ENCODE measurements around the gene CHTF18. TPM values are rescaled to one million over a fixed set of nuclear protein-coding genes. Genes with fewer than 3 reads are reported as not detected.

CHTF18 gene
- total and polyA plus RNA-seq, 9 donors, result 0.32 to 25.5 (median 18.7) TPM

DNA sequence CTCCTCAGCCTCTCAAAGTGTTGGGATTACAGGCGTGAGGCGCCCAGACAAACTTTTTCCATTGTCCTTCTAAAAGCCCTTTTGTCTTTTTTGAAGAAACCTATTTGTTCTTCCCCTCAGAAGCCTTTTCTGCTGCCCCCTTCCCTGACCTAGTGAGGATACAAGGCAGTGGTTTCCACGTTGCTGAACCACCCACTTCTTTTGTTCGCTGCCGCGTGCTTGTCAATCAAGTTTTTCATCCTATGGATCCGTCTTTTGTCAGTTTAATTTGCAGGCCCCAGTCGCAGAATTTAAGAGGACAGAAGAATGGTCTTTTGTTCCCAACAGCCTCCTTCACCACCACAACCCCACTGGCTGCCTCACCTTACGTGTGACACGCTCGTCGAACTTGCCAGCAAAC is 32.3 kb downstream of the CHTF18 start:
- no peaks in the 10 kb centered on the region for H3K36me3 ChIP-seq
- no peaks in the 10 kb centered on the region for H3K9me3 ChIP-seq
- intact Hi-C loops (cut with DNase I), result no loop called here
- H3K27me3 ChIP-seq, result peaks cover 4% of the 10 kb centered on the region
- H3K4me1 ChIP-seq (ENCODE audit: insufficient read depth), result peaks cover 10% of the 10 kb centered on the region
- DNase-seq, result no peak
- TF ChIP-seq EP300 (IDR thresholded peaks at IDR 0.05) (no peak), POLR2A (IDR thresholded peaks at IDR 0.05) (no peak)
- TF ChIP-seq, protein P1, sequence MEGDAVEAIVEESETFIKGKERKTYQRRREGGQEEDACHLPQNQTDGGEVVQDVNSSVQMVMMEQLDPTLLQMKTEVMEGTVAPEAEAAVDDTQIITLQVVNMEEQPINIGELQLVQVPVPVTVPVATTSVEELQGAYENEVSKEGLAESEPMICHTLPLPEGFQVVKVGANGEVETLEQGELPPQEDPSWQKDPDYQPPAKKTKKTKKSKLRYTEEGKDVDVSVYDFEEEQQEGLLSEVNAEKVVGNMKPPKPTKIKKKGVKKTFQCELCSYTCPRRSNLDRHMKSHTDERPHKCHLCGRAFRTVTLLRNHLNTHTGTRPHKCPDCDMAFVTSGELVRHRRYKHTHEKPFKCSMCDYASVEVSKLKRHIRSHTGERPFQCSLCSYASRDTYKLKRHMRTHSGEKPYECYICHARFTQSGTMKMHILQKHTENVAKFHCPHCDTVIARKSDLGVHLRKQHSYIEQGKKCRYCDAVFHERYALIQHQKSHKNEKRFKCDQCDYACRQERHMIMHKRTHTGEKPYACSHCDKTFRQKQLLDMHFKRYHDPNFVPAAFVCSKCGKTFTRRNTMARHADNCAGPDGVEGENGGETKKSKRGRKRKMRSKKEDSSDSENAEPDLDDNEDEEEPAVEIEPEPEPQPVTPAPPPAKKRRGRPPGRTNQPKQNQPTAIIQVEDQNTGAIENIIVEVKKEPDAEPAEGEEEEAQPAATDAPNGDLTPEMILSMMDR (IDR thresholded peaks at IDR 0.05), result no peak
- 83 to 84% (median 83%) methylated on average over 12 of the region's 12 CpGs for WGBS, 3 donors
- H3K4me3 ChIP-seq, result no peak overlapping the region
- H3K27ac ChIP-seq, result no peak overlapping the region

DNA sequence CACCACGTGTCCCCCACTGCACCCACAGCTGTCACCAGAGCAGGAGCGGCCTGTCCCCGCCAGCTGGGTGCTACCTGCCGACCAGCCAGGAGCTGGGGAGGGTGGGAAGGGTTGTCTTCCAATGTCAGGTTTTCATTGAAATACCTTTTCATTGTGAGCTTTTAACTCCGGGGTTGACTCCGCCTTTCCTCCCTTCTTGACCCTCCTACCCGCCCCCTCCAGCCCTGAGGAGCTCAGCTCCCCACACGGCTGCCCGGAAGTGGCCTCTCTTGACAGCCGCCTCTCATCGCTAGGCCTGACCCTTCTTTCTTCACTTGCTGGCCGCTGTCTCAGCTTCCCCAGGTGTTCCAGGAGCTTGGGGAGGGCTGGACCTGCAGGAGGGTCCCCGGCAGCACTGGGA is 33.3 kb downstream of the CHTF18 start:
- WGBS, 3 donors, result 56 to 63% (median 59%) methylated on average over 13 of the region's 13 CpGs
- no peak for DNase-seq
- intact Hi-C loops (cut with DNase I), result no loop called here
- TF ChIP-seq, protein P1 (IDR thresholded peaks at IDR 0.05), result no peak
- TF ChIP-seq EP300 (IDR thresholded peaks at IDR 0.05) (no peak), POLR2A (IDR thresholded peaks at IDR 0.05) (no peak)
- Histone ChIP-seq H3K27ac (no peak overlapping the region), H3K4me3 (no peak overlapping the region), H3K4me1 (ENCODE audit: insufficient read depth) (peaks cover 10% of the 10 kb centered on the region), H3K27me3 (no peaks in the 10 kb centered on the region), H3K9me3 (no peaks in the 10 kb centered on the region), H3K36me3 (no peaks in the 10 kb centered on the region)

DNA sequence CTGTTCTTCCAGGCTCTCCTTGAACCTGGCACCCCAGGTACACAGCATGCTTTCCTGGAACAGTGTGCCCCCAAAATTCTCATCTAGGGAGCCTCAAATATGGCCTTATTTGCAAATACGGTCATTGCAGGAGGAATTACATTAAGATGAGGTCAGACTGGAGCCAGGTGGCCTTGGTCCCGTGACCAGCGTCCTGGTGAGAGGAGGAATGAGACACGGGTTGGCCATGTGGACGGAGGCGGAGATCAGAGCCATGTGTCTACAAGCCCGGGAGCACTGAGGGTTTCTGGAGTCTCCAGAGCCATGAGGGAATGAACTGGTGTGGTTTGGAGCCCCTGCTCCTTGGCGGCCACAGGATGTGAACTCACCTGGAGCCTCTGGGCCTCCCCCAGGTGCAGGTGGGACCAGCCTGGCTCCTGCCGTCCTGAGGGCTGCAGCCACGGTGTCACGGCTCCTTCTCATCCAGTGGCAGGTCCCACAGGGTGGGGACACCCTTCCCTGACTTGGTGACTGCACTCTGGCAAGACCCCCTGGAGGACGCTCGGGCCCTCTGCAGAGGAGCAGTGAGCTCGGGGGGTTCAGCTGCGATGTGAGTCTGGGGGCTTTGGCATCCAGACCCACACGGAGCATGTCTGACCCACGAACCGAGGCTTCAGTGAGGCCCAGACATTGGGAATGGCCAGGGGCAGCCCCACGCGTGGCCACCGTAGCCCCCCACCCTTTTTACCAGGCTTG is 33.9 kb downstream of the CHTF18 start:
- TF ChIP-seq EP300 (IDR thresholded peaks at IDR 0.05) (no peak), POLR2A (IDR thresholded peaks at IDR 0.05) (no peak)
- TF ChIP-seq, protein P1 (IDR thresholded peaks at IDR 0.05), result no peak
- DNase-seq, result no peak
- Histone ChIP-seq H3K27ac (no peak overlapping the region), H3K4me1 (ENCODE audit: insufficient read depth) (peaks cover 10% of the 10 kb centered on the region), H3K9me3 (no peaks in the 10 kb centered on the region), H3K36me3 (no peaks in the 10 kb centered on the region), H3K27me3 (no peaks in the 10 kb centered on the region), H3K4me3 (no peak overlapping the region)
- intact Hi-C loops (cut with DNase I), result no loop called here
- WGBS, 3 donors, result 78 to 82% (median 81%) methylated on average over 21 of the region's 21 CpGs

DNA sequence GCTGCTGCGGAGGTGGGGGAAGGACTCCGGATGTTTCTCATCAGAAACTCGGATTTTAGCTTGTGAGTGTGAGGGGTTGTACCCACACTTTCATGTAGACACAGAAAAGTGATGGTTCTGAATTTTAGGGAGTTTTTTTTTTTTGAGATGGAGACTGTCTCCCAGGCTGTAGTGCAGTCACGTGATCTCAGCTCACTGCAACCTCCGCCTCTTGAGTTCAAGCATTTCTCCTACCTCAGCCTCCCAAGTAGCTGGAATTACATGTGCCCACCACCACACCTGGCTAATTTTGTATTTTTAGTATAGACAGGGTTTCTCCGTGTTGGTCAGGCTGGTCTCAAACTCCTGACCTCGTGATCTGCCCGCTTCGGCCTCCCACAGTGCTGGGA is 34.5 kb downstream of the CHTF18 start:
- intact Hi-C loops (cut with DNase I), result no loop called here
- TF ChIP-seq EP300 (IDR thresholded peaks at IDR 0.05), result no peak
- no peak for TF ChIP-seq POLR2A (IDR thresholded peaks at IDR 0.05)
- TF ChIP-seq, protein P1 (IDR thresholded peaks at IDR 0.05), result no peak
- H3K27me3 ChIP-seq, result no peaks in the 10 kb centered on the region
- no peaks in the 10 kb centered on the region for H3K9me3 ChIP-seq
- WGBS, 3 donors, result 90 to 93% (median 92%) methylated on average over 9 of the region's 9 CpGs
- no peak overlapping the region for H3K27ac ChIP-seq
- H3K4me3 ChIP-seq, result no peak overlapping the region
- no peaks in the 10 kb centered on the region for H3K36me3 ChIP-seq
- DNase-seq, result no peak
- peaks cover 10% of the 10 kb centered on the region for H3K4me1 ChIP-seq (ENCODE audit: insufficient read depth)
